MG63 (cell line): ENCODE measurements around the gene UBE2QL1. TPM values are rescaled to one million over a fixed set of nuclear protein-coding genes. Genes with fewer than 3 reads are reported as not detected.

Source experiments
- DNase-seq: peaks from one replicate; pipeline ENCODE4 v3.0.0-alpha.2; 2020
- H3K27me3 ChIP-seq: fragments of 250-450 bp; sonication (Bioruptor Pico); 2 replicates; pipeline ENCODE4 v1.5.1; 2020; ENCODE audit warnings: mild to moderate bottlenecking, moderate library complexity
- H3K36me3 ChIP-seq: fragments of 250-450 bp; sonication (Bioruptor Pico); 2 replicates; pipeline ENCODE4 v1.5.1; 2020; ENCODE audit warnings: mild to moderate bottlenecking, moderate library complexity
- H3K4me3 ChIP-seq: fragments of 250-450 bp; sonication (Bioruptor Pico); 2 replicates; pipeline ENCODE4 v1.5.1; 2020; ENCODE audit warnings: mild to moderate bottlenecking, moderate library complexity
- H3K9me3 ChIP-seq: fragments of 250-450 bp; sonication (Bioruptor Pico); 2 replicates; pipeline ENCODE4 v1.5.1; 2020; ENCODE audit warnings: mild to moderate bottlenecking, moderate library complexity
- total RNA-seq: library from RNA; depleted of rRNA; stranded (reverse); fragments of >200 nt; shearing (Covaris generic); gene quantifications from 2 replicates; pipeline ENCODE4 v1.2.3, GENCODE V29; 2014; ENCODE audit warnings: low replicate concordance

The UBE2QL1 gene
- total RNA-seq, 1 experiment from 2014 or later: not detected

GRCh38 chr5:6516823-6517222 lies 68.2 kb downstream of the UBE2QL1 start:
- DNase-seq: no peak
- no peaks in the 10 kb centered on the region for H3K36me3 ChIP-seq
- no peak overlapping the region for H3K4me3 ChIP-seq
- no peaks in the 10 kb centered on the region for H3K9me3 ChIP-seq
- H3K27me3 ChIP-seq: no peaks in the 10 kb centered on the region

- no peaks in the 10 kb centered on the region for H3K9me3 ChIP-seq
- no peak overlapping the region for H3K4me3 ChIP-seq
- H3K27me3 ChIP-seq: no peaks in the 10 kb centered on the region; the same call in 1 of the 2 replicates
- no peaks in the 10 kb centered on the region for H3K36me3 ChIP-seq
- no peak for DNase-seq
These were observed 68.9 kb downstream of the UBE2QL1 start for GRCh38 chr5:6517510-6517909.

- Histone ChIP-seq H3K9me3 (no peaks in the 10 kb centered on the region), H3K36me3 (no peaks in the 10 kb centered on the region), H3K27me3 (no peaks in the 10 kb centered on the region; the same call in none of the 2 replicates), H3K4me3 (no peak overlapping the region)
- no peak for DNase-seq
These were observed 69.8 kb downstream of the UBE2QL1 start for GRCh38 chr5:6518298-6519057.

- no peak overlapping the region for H3K4me3 ChIP-seq
- DNase-seq: no peak
- H3K27me3 ChIP-seq: no peaks in the 10 kb centered on the region; the same call in none of the 2 replicates
- H3K36me3 ChIP-seq: no peaks in the 10 kb centered on the region
- H3K9me3 ChIP-seq: no peaks in the 10 kb centered on the region
These were observed 71.5 kb downstream of the UBE2QL1 start for GRCh38 chr5:6520201-6520600.

- Histone ChIP-seq H3K9me3 (no peaks in the 10 kb centered on the region), H3K27me3 (no peaks in the 10 kb centered on the region; the same call in none of the 2 replicates), H3K4me3 (no peak overlapping the region), H3K36me3 (no peaks in the 10 kb centered on the region)
- DNase-seq: no peak
These were observed 73.7 kb downstream of the UBE2QL1 start for GRCh38 chr5:6522331-6522730.

GRCh38 chr5:6522923-6523322 lies 74.3 kb downstream of the UBE2QL1 start:
- no peak for DNase-seq
- no peaks in the 10 kb centered on the region for H3K36me3 ChIP-seq
- no peaks in the 10 kb centered on the region; the same call in none of the 2 replicates for H3K27me3 ChIP-seq
- no peaks in the 10 kb centered on the region for H3K9me3 ChIP-seq
- no peak overlapping the region for H3K4me3 ChIP-seq

GRCh38 chr5:6525422-6525821 lies 76.8 kb downstream of the UBE2QL1 start:
- H3K4me3 ChIP-seq: no peak overlapping the region
- no peaks in the 10 kb centered on the region; the same call in 1 of the 2 replicates for H3K9me3 ChIP-seq
- H3K36me3 ChIP-seq: no peaks in the 10 kb centered on the region
- DNase-seq: no peak
- no peaks in the 10 kb centered on the region; the same call in none of the 2 replicates for H3K27me3 ChIP-seq

- H3K27me3 ChIP-seq: no peaks in the 10 kb centered on the region; the same call in none of the 2 replicates
- DNase-seq: no peak
- no peaks in the 10 kb centered on the region for H3K36me3 ChIP-seq
- H3K4me3 ChIP-seq: no peak overlapping the region
- no peaks in the 10 kb centered on the region; the same call in 1 of the 2 replicates for H3K9me3 ChIP-seq
These were observed 77.3 kb downstream of the UBE2QL1 start for GRCh38 chr5:6525910-6526309.

- no peak for DNase-seq
- H3K4me3 ChIP-seq: no peak overlapping the region
- H3K27me3 ChIP-seq: no peaks in the 10 kb centered on the region; the same call in 1 of the 2 replicates
- no peaks in the 10 kb centered on the region for H3K36me3 ChIP-seq
- no peaks in the 10 kb centered on the region; the same call in 1 of the 2 replicates for H3K9me3 ChIP-seq
These were observed 79.2 kb downstream of the UBE2QL1 start for GRCh38 chr5:6527749-6528455.

GRCh38 chr5:6535594-6535993 lies 86.9 kb downstream of the UBE2QL1 start:
- Histone ChIP-seq H3K36me3 (no peaks in the 10 kb centered on the region), H3K9me3 (no peaks in the 10 kb centered on the region), H3K27me3 (0 out of 2 replicates have a peak, but pooled peaks cover 2% of the 10 kb centered on the region), H3K4me3 (no peak overlapping the region)
- DNase-seq: no peak

GRCh38 chr5:6539060-6539459 lies 90.4 kb downstream of the UBE2QL1 start:
- Histone ChIP-seq H3K4me3 (no peak overlapping the region), H3K27me3 (no peaks in the 10 kb centered on the region), H3K36me3 (no peaks in the 10 kb centered on the region), H3K9me3 (no peaks in the 10 kb centered on the region)
- DNase-seq: no peak

- Histone ChIP-seq H3K36me3 (no peaks in the 10 kb centered on the region), H3K4me3 (no peak overlapping the region), H3K9me3 (no peaks in the 10 kb centered on the region), H3K27me3 (no peaks in the 10 kb centered on the region)
- no peak for DNase-seq
These were observed 91.6 kb downstream of the UBE2QL1 start for GRCh38 chr5:6540111-6540827.

- Histone ChIP-seq H3K27me3 (no peaks in the 10 kb centered on the region), H3K9me3 (no peaks in the 10 kb centered on the region), H3K36me3 (no peaks in the 10 kb centered on the region), H3K4me3 (no peak overlapping the region)
- no peak for DNase-seq
These were observed 92.8 kb downstream of the UBE2QL1 start for GRCh38 chr5:6541256-6542013.

GRCh38 chr5:6542421-6543345 lies 94.0 kb downstream of the UBE2QL1 start:
- H3K9me3 ChIP-seq: no peaks in the 10 kb centered on the region
- no peak overlapping the region for H3K4me3 ChIP-seq
- DNase-seq: no peak
- H3K36me3 ChIP-seq: no peaks in the 10 kb centered on the region
- H3K27me3 ChIP-seq: no peaks in the 10 kb centered on the region

GRCh38 chr5:6543346-6543730 lies 94.7 kb downstream of the UBE2QL1 start:
- no peak for DNase-seq
- H3K27me3 ChIP-seq: no peaks in the 10 kb centered on the region
- H3K9me3 ChIP-seq: no peaks in the 10 kb centered on the region
- no peaks in the 10 kb centered on the region for H3K36me3 ChIP-seq
- no peak overlapping the region for H3K4me3 ChIP-seq
